Stimulated activated CD8-positive, alpha-beta memory T cell treated with anti-CD3 and anti-CD28 coated beads, Interleukin-12 subunit alpha, Interleukin-12 subunit beta, amount 100 ng/mL, for 24 hours (primary cell): Measurements from ENCODE around the gene CUL4A.
"Not testable (repeated sequence)": the region's sequence is repeated elsewhere in the genome, so short reads cannot be mapped to it uniquely, and the experiment has no call there.

ENCODE experiments used
- DNase-seq: peaks from one replicate; pipeline ENCODE4 v3.0.0-alpha.2; 2020; ENCODE audit errors: extremely low read depth

The CUL4A gene

DNA sequence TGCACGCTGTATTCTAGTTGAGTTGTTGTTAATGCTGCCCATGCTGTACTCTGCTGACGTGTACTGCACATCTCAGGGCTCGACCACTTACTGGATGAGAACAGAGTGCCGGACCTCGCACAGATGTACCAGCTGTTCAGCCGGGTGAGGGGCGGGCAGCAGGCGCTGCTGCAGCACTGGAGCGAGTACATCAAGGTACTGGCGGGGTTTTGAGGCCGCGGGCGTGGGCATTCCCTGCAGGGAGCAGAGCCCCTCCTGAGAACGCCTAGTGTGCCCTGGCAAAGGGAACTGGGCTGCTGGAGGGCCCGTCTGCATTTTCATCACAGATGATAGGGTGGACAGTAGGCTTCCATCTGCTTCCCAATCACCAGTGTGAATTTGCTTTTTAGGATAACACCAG, 29.9 kb downstream of the CUL4A start:
- no peak for DNase-seq

- no peak for DNase-seq
These were observed 30.6 kb downstream of the CUL4A start for GRCh38 chr13:113239986-113240385.

DNA sequence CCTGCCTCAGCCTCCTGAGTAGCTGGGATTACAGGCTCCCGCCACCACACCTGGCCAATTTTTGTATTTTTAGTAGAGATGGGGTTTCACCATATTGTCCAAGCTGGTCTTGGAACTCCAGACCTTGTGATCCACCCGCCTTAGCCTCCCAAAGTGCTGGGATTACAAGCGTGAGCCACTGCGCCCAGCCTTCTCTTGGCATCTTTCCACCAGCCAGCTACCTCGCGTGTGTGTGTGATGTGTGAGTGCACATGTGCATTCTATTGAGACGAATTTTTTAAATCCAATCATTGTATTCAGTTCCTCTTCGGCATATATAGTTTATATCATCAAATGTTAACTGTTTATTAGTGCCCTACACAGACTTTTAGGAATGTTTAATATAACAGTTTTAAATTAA, 32.2 kb downstream of the CUL4A start:
- DNase-seq = not testable (repeated sequence)

DNA sequence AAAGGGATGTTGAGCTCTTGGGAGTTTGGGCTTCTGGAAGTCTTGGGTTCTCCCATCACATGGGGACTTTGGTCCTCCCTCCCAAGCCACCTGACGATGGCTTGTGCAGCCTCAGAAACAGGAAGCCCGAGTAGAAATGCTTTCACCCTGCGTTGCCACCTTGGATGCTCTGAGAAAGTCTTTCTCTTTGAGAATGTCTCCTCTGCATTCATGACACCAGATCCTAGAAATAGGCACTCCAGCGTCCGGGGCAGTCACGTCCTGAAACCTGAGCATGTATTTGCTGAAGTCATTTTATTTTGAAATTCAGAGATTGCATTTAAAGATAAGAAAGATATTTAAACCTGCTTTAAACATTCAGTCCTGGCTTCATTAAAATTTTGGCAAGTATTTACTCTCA, 34.4 kb downstream of the CUL4A start:
- DNase-seq = no peak

DNA sequence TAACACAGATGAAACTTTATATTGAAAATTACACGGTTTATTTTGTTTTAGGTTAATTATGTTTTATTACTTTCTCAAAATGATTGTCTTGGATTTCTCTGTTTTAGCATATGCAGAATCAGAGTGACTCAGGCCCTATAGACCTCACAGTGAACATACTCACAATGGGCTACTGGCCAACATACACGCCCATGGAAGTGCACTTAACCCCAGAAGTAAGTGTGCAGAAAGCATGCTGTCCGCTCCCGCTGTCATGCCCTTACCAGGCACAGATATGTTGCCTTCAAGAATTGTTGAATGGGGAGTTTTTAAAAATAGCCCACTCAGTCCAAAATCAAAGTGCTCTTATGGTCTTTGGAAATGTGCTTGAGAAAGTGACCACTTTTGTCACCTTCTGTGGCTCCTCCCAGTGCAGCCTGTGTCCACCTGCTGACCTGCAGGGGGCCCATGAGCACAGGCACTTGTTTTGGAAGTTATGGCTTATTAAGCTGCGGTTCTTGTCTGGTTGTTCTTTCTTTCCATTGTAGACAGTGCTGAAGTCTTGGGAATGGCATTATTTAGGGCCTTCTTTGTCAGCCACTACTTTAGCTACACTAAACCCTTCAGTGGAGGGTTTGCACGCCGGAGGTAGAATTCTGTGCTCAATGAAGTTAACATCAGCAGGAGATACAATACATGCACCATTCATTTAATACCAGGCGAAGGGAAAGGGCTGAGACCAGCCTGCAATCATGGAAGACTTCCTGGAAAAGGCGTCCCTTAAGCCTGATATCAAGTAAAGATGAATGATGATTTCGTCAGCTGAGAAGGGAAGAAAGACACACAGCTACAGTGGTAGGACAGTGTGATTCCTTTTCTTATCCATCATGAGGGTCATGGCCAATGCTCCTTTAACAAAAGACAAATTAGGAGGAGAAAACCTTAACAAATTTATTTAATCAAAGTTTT, 36.7 kb downstream of the CUL4A start:
- no peak for DNase-seq

DNA sequence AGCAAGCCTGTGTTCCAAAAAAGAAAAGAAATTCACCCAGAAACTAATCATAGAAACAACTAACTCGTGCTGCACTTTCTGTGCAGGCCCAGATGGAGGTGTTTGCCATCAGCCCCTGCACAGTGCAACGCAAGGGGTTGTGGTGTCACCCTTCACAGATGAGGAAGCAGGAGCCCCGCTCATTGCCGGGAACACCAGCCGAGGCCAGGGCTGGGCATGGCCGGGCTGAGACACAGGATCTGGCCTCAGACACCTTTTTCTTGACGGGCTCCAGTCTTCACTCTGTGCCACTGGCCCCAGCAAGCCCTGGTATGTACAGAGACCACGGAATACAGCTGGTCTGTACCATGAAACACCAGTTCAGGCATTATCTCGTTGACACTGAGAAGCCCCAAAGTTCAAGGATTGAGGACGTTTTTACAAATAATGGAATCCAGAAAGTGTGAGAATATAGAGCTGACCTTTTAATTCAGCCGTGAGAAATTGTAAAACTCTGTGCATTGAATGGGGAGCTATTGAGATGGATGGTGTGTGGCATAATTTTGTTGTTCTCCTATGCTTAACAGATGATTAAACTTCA, 43.2 kb downstream of the CUL4A start:
- no peak for DNase-seq

GRCh38 chr13:113257908-113258307, 48.5 kb downstream of the CUL4A start:
- not testable (repeated sequence) for DNase-seq

GRCh38 chr13:113258321-113259054, 49.1 kb downstream of the CUL4A start:
- DNase-seq = no peak

DNA sequence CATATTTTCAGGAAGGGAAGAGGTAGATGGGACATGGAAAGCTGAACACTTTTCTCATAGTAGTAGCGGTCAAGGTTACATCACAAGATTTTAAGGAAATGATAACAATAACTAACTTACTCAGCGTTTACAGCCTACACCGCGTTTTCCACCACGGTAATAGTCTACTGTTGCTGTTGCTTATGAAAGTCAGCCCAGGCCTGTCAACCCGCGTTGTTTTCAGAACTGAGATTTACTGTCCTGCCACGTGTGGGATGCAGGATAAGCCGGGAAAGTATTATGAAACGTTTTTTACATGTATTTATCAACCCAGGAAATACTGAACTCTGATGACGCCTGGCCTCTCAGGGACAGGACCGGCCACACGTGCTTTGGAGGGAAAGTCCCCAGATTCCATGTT, 51.6 kb downstream of the CUL4A start:
- DNase-seq = no peak

GRCh38 chr13:113263016-113263415, 53.6 kb downstream of the CUL4A start:
- DNase-seq = not testable (repeated sequence)

DNA sequence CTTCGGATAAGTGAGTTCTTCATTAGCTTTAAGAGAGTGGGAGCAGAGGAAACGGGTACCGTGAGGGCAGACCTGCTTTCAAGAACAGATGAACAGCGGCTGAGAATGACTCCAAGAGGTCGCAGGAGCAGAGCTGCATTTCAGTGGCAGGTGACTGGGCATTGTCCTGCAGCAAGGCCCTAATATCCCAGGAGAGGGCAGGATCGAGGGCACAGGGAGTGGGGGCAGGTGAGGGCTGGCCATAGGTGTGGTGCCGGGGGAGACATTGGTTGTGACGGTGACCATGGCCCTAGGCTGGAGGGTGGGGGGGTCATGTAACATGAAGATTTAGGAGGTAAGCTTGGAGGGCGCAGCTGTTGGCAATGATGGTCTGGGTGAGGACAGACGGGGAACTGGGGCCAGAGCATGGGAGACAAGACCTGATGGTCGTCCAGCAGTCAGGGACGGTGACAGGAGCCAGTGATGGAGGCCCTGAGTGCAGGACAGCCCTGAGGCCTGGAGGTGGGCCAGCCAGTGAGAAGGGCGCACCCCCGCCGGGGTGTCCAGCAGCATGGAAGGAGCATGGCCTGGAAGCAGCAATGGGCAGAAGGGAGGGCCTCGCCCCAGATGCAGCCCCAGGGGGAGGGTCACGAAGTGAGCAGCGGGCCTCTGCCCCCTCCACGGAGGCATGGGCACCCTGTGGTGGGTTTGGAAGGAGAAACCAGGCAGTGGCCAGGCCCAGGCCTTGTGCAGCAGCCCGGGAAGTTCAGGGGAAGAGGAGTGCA, 58.4 kb downstream of the CUL4A start:
- no peak for DNase-seq

- no peak for DNase-seq
These were observed 62.6 kb downstream of the CUL4A start for GRCh38 chr13:113272031-113272430.

GRCh38 chr13:113272701-113273181, 63.3 kb downstream of the CUL4A start:
- no peak for DNase-seq

DNA sequence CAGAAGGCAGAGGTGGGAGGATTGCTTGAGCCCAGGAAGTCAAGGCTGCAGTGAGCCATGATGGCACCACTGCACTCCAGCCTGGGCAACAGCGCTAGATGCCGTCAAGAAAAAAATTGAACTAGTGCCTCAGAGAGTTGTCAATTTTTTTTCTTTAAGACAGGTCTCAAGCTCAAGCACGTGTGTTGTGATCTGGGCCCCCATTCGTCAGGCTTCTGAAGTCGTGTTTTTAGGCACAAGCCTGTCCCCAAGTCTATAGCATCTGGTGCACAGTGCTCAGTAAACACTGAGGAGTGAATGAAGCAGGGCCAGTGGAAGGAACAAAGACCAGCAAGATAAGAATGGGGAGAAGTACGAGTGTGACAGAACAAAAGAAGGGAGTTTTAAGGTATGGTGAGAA, 63.9 kb downstream of the CUL4A start:
- DNase-seq = no peak

DNA sequence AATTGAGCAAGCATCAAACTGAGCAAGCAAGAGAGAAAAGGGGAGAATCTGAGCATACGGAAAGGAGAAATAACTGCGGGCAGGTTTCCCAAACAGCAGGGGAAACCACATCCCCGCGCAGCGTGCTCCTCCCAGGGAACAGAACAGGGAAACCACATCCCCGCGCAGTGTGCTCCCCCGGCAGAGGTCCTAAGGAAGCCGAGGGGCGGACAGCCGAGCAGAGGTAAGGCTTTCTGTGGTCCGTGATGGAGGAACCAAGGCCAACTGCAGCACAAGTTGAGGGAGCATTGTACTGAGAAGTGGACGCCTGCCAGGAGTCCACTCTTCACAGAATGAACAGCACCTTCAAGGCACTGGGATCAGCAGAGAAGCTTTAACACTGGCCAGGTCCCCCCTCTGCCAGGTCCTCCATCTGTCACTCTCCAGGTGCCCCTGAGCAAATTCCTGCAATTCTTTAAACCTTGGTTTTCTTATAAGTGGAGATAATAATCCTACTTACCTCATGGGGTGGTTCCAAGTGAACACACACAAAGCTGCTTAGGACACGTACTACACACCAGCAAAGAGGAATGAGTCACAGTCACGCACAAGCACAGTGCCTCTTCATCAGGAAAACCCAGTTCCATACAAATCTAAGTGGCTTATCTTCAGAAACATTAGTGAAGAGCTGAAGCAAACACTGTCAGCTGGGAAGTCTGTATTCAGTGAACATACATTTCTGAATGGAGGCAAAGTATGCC, 64.6 kb downstream of the CUL4A start:
- no peak for DNase-seq

DNA sequence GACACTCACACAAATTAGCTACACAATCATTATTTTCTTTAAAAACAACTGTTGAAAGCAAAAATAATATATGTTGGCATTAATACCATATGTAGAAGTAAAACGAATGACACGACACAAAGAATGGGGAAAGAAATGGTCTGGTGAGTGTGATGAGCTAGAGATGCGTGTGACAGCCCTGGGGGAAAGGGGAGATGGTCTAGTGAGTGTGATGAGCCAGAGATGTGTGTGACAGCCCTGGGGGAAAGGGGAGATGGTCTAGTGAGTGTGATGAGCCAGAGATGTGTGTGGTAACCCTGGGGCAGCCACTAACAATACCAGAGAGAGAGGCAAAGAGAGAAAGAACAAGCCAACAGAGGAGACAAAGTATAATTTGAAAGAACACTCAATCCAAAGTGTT, 65.3 kb downstream of the CUL4A start:
- DNase-seq = no peak

GRCh38 chr13:113275387-113275786, 66.0 kb downstream of the CUL4A start:
- no peak for DNase-seq

- DNase-seq = no peak
These were observed 70.7 kb downstream of the CUL4A start for GRCh38 chr13:113280126-113280525.

- DNase-seq = no peak
These were observed 74.5 kb downstream of the CUL4A start for GRCh38 chr13:113283904-113284303.

- no peak for DNase-seq
These were observed 79.5 kb downstream of the CUL4A start for GRCh38 chr13:113288880-113289279.

- DNase-seq = no peak
These were observed 81.7 kb downstream of the CUL4A start for GRCh38 chr13:113291129-113291528.
